RWPE1 (cell line): ENCODE results near the gene ADAMTS7.
A peak's percentile ranks its signal among the peaks of the same experiment; 100 is the strongest.

Source experiments
- CTCF ChIA-PET: fragments of 350-600 bp; sonication (Branson Sonifier 250); formaldehyde crosslinking; extraction: SDS; loops from one replicate; lab custom pipeline; 2021; lab: Yijun Ruan, JAX
- POLR2A ChIA-PET: fragments of 400-600 bp; formaldehyde crosslinking; extraction: SDS; loops from one replicate; lab custom pipeline; 2020; ENCODE audit warnings: antibody characterized with exemption; ENCODE audit not compliant: low non-redundant PET; lab: Yijun Ruan, JAX
- DNase-seq: peaks from one replicate; pipeline ENCODE4 v3.0.0; 2012; ENCODE audit warnings: low spot score
- H3K27ac ChIP-seq: fragments of 450-650 bp; 2 replicates; pipeline ENCODE4 v1.5.1; 2017
- TF ChIP-seq, protein P1 (sequence below): fragments of 450-650 bp; conservative IDR thresholded peaks from 2 replicates; pipeline ENCODE4 v1.5.1; 2017; ENCODE audit warnings: low read depth, mild to moderate bottlenecking

Gene ADAMTS7

GRCh38 chr15:78831229-78832207 lies 20.3 kb upstream of the ADAMTS7 start:
- POLR2A ChIA-PET: no interaction called here
- TF ChIP-seq, protein P1, sequence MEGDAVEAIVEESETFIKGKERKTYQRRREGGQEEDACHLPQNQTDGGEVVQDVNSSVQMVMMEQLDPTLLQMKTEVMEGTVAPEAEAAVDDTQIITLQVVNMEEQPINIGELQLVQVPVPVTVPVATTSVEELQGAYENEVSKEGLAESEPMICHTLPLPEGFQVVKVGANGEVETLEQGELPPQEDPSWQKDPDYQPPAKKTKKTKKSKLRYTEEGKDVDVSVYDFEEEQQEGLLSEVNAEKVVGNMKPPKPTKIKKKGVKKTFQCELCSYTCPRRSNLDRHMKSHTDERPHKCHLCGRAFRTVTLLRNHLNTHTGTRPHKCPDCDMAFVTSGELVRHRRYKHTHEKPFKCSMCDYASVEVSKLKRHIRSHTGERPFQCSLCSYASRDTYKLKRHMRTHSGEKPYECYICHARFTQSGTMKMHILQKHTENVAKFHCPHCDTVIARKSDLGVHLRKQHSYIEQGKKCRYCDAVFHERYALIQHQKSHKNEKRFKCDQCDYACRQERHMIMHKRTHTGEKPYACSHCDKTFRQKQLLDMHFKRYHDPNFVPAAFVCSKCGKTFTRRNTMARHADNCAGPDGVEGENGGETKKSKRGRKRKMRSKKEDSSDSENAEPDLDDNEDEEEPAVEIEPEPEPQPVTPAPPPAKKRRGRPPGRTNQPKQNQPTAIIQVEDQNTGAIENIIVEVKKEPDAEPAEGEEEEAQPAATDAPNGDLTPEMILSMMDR: no peak
- no peak overlapping the region for H3K27ac ChIP-seq
- no peak for DNase-seq
- CTCF ChIA-PET: no interaction called here

GRCh38 chr15:78830514-78831228 lies 19.4 kb upstream of the ADAMTS7 start:
- H3K27ac ChIP-seq: no peak overlapping the region
- DNase-seq: no peak
- TF ChIP-seq, protein P1: no peak
- CTCF ChIA-PET: interaction anchor here (0.7 kb wide), 1 partner anchor 336 kb away, joined by 4 read pairs; no protein-coding TSS in a partner anchor
- POLR2A ChIA-PET: no interaction called here

- TF ChIP-seq, protein P1: no peak
- POLR2A ChIA-PET: no interaction called here
- DNase-seq: no peak
- no peak overlapping the region for H3K27ac ChIP-seq
- CTCF ChIA-PET: no interaction called here
These were observed 17.7 kb upstream of the ADAMTS7 start for GRCh38 chr15:78828920-78829319.

- CTCF ChIA-PET: no interaction called here
- DNase-seq: no peak
- H3K27ac ChIP-seq: no peak overlapping the region
- POLR2A ChIA-PET: no interaction called here
- TF ChIP-seq, protein P1: no peak
These were observed 11.2 kb upstream of the ADAMTS7 start for GRCh38 chr15:78822514-78822913.

DNA sequence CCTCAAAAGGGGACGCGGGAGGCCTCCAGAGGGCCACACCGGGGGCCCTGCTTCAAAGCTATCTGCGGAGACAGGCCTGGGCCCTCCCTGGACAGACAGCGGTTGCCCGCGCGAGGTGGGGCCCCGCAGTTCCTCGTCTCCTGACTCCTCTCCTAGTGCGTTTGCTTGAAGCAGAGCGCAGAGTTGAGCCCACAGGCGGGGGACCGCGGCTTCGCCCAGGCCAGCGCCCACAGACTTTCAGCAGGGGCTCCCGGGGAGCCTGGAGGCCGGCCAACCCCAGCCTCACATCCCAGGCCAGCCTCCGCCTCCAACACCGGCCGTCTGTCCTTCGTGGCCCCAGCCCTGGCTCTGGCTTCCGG lies 540 bp upstream of the ADAMTS7 start:
- TF ChIP-seq, protein P1: peak; percentile 53
- POLR2A ChIA-PET: no interaction called here

More for the DNA sequence above, 540 bp upstream of the ADAMTS7 start:
- CTCF ChIA-PET: interaction anchor here (0.6 kb wide), 2 partner anchors 87 to 581 kb away, joined by 3 read pairs; no protein-coding TSS in a partner anchor
- peak overlapping the region; percentile 56 for H3K27ac ChIP-seq
- DNase-seq: no peak
